ENCODE results near the gene THAP10. TPM values are rescaled to one million over a fixed set of nuclear protein-coding genes. Genes with fewer than 3 reads are reported as not detected.

The THAP10 gene
- total and polyA plus RNA-seq, 9 of the 15 experiments (the other 6 are each of a cell fraction or from before 2014, with no cell fraction given): 0.04 to 0.28 (median 0.09) TPM; not detected in 3

DNA sequence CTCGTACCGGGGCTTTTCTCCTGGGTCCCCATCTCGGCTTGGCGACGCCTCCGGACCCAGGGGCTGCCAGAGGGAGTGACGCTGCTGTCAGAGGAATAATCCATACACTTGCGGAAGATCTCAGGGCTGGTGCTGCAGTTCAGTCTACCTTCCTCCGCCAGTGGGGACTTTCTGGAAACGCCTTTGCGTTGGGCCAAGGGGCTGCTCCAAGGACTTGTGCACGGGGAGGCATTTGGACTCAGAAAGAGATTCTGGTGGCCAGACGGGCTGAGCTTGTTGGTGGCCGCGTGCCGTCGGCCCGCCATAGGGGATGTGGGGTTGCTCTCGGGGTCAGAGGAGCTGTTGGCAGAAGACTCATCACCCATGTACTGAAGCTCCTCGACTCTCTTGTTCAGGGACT, 60.1 kb downstream of the THAP10 start:
- no peak for DNase-seq (ENCODE audit: extremely low read depth in 1 of 4, low spot score in 3 of 4)
- Histone ChIP-seq H3K9me1 (ENCODE audit: control insufficient read depth, insufficient read depth, low read length) (no peaks in the 10 kb centered on the region), H3K27me3 (ENCODE audit: control insufficient read depth in 2 of 2, insufficient read depth in 2 of 2, low read length in 2 of 2) (peaks cover 0 to 17% of the 10 kb centered on the region in 2 experiments; a peak in 2 of 5 replicates), H3K27ac (ENCODE audit: extremely low read depth, low read depth, low read length) (no peak overlapping the region), H3K9ac (ENCODE audit: insufficient read depth in 1 of 2, low read depth in 2 of 2, low read length in 2 of 2) (no peak overlapping the region), H3K4me3 (no peak overlapping the region), H3K4me1 (replicated peaks in 1 of 2; ENCODE audit: control insufficient read depth in 2 of 2, insufficient read depth in 2 of 2, low read length in 2 of 2) (no peaks in the 10 kb centered on the region), H3K9me3 (replicated peaks; ENCODE audit: control insufficient read depth, insufficient read depth, low read depth, low read length) (no peaks in the 10 kb centered on the region), H4K20me1 (replicated peaks; ENCODE audit: control insufficient read depth, insufficient read depth, low read length) (no peaks in the 10 kb centered on the region; the same call in 1 of the 2 replicates), H3K36me3 (ENCODE audit: control insufficient read depth, insufficient read depth, low read length) (no peaks in the 10 kb centered on the region), H3K4me2 (ENCODE audit: insufficient read depth, low read length) (no peak overlapping the region), H3K79me2 (ENCODE audit: control insufficient read depth, insufficient read depth, low read length) (no peaks in the 10 kb centered on the region), H2AFZ (ENCODE audit: low read depth, low read length) (no peak overlapping the region)
- in situ Hi-C loops (cut with MboI) (no loop called here), intact Hi-C loops (cut with micrococcal nuclease) (no loop called here)
- no TSS peak for BruUV-seq (replicated peaks)
- TF ChIP-seq POLR2H (tag; IDR thresholded peaks at IDR 0.05; ENCODE audit: low read depth) (no peak), GMEB1 (CRISPR knock-in tag; IDR thresholded peaks at IDR 0.05) (no peak), CEBPG (CRISPR knock-in tag; IDR thresholded peaks at IDR 0.05) (no peak), CEBPG (tag; conservative IDR thresholded peaks at IDR 0.05 in 1 of 2, IDR thresholded peaks at IDR 0.05 in 1 of 2) (no peak), SNRNP70 (optimal IDR thresholded peaks at IDR 0.05; ENCODE audit: low read depth, low read length) (no peak)
- CTCF ChIA-PET (ENCODE audit: low intra/inter-chr PET ratio): no interaction called here
- POLR2A ChIA-PET: interaction anchor here (0.8 kb wide), 1 partner anchor 10 kb away, joined by 3 read pairs; no protein-coding TSS in a partner anchor
- WGBS (ENCODE audit: insufficient coverage, low coverage, missing lambda C conversion rate): 1% methylated on average over 20 of the region's 20 CpGs
- no peak for FAIRE-seq
- ATAC-seq: no peak

Other genes starting within 250 kb of the THAP10 start
- gene UACA, start 128.9 kb downstream of the THAP10 start, total RNA-seq (2014; rRNA removed): 0.18 TPM in 1 of 2 replicates, not detected in the other
- gene UACA, start 128.9 kb downstream of the THAP10 start, total RNA-seq (2014; rRNA removed; fragmentation: Illumina TruSeq; extraction: Trizol): not detected in 2 replicates
- 0.11 TPM in 1 of 2 replicates, not detected in the other for gene UACA, start 128.9 kb downstream of the THAP10 start, total RNA-seq (2015; rRNA removed; fragmentation: Illumina TruSeq; extraction: Trizol)
- gene UACA, start 128.9 kb downstream of the THAP10 start, total RNA-seq (2021): 0.22 and 0.33 TPM in 2 replicates
- gene UACA, start 128.9 kb downstream of the THAP10 start, polyA plus RNA-seq (2011; rRNA removed): not detected in 2 replicates
- gene UACA, start 128.9 kb downstream of the THAP10 start, polyA plus RNA-seq (2014; fragmentation: Illumina TruSeq; extraction: Trizol): not detected in 2 replicates
- gene UACA, start 128.9 kb downstream of the THAP10 start, polyA plus RNA-seq (2014; fragmentation: Nextera tagmentation; extraction: Ambion mirVana): under 1 TPM in 1 of 2 experiments, not detected in 1; 0.06 TPM
- not detected in 2 replicates for gene UACA, start 128.9 kb downstream of the THAP10 start, polyA plus RNA-seq (2014; rRNA removed)
- gene LARP6, start 38.3 kb downstream of the THAP10 start, total RNA-seq (2014; rRNA removed): not detected in 2 replicates
- not detected in 2 replicates for gene LARP6, start 38.3 kb downstream of the THAP10 start, total RNA-seq (2014; rRNA removed; fragmentation: Illumina TruSeq; extraction: Trizol)
- not detected in 2 replicates for gene LARP6, start 38.3 kb downstream of the THAP10 start, total RNA-seq (2015; rRNA removed; fragmentation: Illumina TruSeq; extraction: Trizol)
- gene LARP6, start 38.3 kb downstream of the THAP10 start, total RNA-seq (2021): not detected in 2 replicates
- not detected in 2 replicates for gene LARP6, start 38.3 kb downstream of the THAP10 start, polyA plus RNA-seq (2011; rRNA removed)
- not detected in 2 replicates for gene LARP6, start 38.3 kb downstream of the THAP10 start, polyA plus RNA-seq (2014; fragmentation: Illumina TruSeq; extraction: Trizol)
- not detected for gene LARP6, start 38.3 kb downstream of the THAP10 start, polyA plus RNA-seq (2014; fragmentation: Nextera tagmentation; extraction: Ambion mirVana)
- 0.04 TPM in 1 of 2 replicates, not detected in the other for gene LARP6, start 38.3 kb downstream of the THAP10 start, polyA plus RNA-seq (2014; rRNA removed)
- gene LRRC49, start 393 bp upstream of the THAP10 start, total RNA-seq (2014; rRNA removed): not detected in 2 replicates
- gene LRRC49, start 393 bp upstream of the THAP10 start, total RNA-seq (2014; rRNA removed; fragmentation: Illumina TruSeq; extraction: Trizol): not detected in 2 replicates
- not detected in 2 replicates for gene LRRC49, start 393 bp upstream of the THAP10 start, total RNA-seq (2015; rRNA removed; fragmentation: Illumina TruSeq; extraction: Trizol)
- not detected in 2 replicates for gene LRRC49, start 393 bp upstream of the THAP10 start, total RNA-seq (2021)
- not detected in 2 replicates for gene LRRC49, start 393 bp upstream of the THAP10 start, polyA plus RNA-seq (2011; rRNA removed)
- not detected in 2 replicates for gene LRRC49, start 393 bp upstream of the THAP10 start, polyA plus RNA-seq (2014; fragmentation: Illumina TruSeq; extraction: Trizol)
- not detected for gene LRRC49, start 393 bp upstream of the THAP10 start, polyA plus RNA-seq (2014; fragmentation: Nextera tagmentation; extraction: Ambion mirVana)
- gene LRRC49, start 393 bp upstream of the THAP10 start, polyA plus RNA-seq (2014; rRNA removed): 0.32 TPM in 1 of 2 replicates, not detected in the other
- not detected in 2 replicates for gene THSD4, start 223.0 kb upstream of the THAP10 start, total RNA-seq (2014; rRNA removed)
- 0.04 TPM in 1 of 2 replicates, not detected in the other for gene THSD4, start 223.0 kb upstream of the THAP10 start, total RNA-seq (2014; rRNA removed; fragmentation: Illumina TruSeq; extraction: Trizol)
- 0.04 TPM in 2 replicates for gene THSD4, start 223.0 kb upstream of the THAP10 start, total RNA-seq (2015; rRNA removed; fragmentation: Illumina TruSeq; extraction: Trizol)
- 0.04 and 0.18 TPM in 2 replicates for gene THSD4, start 223.0 kb upstream of the THAP10 start, total RNA-seq (2021)
- not detected in 2 replicates for gene THSD4, start 223.0 kb upstream of the THAP10 start, polyA plus RNA-seq (2011; rRNA removed)
- gene THSD4, start 223.0 kb upstream of the THAP10 start, polyA plus RNA-seq (2014; fragmentation: Illumina TruSeq; extraction: Trizol): 0.04 and 0.08 TPM in 2 replicates
- not detected for gene THSD4, start 223.0 kb upstream of the THAP10 start, polyA plus RNA-seq (2014; fragmentation: Nextera tagmentation; extraction: Ambion mirVana)
- 0.03 TPM in 1 of 2 replicates, not detected in the other for gene THSD4, start 223.0 kb upstream of the THAP10 start, polyA plus RNA-seq (2014; rRNA removed)

All from K562 (cell line).